HG03045 (cell line): ENCODE data around the gene IFNLR1.

Source experiments
- ATAC-seq: cut with Tn5 transposase; IDR thresholded peaks from one replicate; pipeline ENCODE4 v1.9.1; 2021; ENCODE audit warnings: mild to moderate bottlenecking, moderate library complexity; ENCODE audit not compliant: unreplicated experiment

The IFNLR1 gene

DNA sequence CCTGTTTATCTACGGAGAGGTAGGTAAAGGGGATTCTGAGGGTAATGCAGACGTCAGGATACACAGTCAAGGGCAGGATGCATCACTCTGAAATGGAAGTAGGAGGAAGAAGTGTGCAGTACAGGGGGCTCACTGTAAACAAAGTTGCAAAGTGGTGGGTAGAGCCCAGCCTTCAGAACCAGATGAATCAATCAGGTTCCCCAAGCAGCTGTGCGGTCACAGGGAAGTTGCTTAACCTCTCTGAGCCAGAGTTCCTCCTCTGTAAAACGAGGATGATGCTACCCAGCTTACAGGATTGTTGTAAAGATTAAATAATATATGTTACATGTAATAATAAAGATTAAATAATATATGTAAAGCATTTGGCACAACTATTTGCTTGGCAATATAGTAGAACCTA, 61.6 kb downstream of the IFNLR1 start:
- no peak for ATAC-seq

DNA sequence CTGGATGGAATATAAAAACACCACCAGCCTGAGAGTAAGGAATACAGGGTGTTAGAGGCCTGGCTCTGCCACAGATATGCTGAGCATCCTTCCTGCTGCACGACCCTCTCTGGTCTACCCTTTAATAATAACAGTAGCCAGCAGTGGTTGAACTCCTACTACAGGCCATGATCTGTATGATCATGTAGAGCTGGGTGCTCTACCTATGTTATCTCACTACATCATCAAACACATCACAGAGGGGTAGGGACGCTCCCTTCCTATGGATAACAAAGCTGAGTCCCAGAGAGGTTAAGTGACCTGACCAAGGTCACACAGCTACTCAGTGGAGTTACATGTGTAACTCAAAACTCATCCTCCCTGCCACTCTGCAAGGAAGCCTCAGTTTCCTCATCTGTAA, 62.1 kb downstream of the IFNLR1 start:
- ATAC-seq, result no peak

DNA sequence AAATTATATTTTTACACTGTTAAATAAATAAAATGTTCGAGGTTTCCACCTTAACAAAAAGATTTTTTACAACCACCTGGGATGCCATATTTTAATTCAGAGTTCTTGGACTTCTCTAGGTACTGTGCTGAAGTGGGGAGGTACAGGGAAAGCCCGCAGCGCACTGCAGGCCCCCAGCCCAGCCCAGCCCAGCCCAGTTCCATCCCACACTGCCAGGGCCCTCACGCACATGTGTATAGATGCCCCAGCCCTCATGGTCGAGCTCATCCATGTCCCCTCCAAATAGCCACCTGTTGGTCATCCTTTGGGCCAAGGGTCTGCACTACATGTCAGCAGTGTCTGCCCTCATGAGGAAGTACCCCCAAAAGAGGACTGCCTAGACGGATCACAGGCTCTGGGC, 63.5 kb downstream of the IFNLR1 start:
- no peak for ATAC-seq

DNA sequence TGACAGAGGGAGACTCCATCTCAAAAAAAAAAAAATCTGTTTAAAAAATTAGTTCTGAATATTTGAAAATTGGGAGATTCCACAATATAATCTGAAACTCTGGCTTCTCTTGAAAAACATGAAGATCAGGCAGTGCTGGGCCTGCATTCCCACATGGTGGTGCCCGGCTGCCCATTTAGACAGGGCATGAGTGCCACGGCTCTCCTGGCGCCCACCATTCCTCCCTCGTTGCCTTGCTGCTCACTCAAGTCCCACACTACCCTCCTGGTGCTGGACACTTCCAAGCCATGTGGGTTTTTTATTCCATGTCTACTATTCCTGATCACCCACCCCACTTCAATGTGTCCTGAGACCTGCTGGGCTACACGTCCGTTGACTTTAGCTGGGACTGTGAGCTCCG, 64.3 kb downstream of the IFNLR1 start:
- no peak for ATAC-seq

DNA sequence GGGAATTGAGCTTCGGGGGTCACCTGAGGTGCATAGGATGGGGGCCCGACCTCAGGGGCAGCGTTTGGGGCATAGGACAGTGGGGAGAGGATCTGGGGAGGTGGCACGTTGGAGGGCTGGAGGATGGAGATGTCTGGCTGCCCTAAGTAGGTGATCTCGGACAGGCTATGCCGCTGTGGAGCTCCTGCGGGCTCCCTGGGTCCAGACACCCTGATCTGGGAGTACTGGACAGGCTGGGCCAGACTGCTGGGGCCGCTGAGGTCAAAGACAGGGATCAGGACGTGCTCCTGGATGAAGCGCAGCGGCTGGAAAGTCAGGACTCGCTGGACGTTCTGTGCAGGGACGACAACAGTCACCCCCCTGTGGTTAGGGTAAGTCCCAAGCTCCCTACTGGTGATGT, 65.7 kb downstream of the IFNLR1 start:
- no peak for ATAC-seq

DNA sequence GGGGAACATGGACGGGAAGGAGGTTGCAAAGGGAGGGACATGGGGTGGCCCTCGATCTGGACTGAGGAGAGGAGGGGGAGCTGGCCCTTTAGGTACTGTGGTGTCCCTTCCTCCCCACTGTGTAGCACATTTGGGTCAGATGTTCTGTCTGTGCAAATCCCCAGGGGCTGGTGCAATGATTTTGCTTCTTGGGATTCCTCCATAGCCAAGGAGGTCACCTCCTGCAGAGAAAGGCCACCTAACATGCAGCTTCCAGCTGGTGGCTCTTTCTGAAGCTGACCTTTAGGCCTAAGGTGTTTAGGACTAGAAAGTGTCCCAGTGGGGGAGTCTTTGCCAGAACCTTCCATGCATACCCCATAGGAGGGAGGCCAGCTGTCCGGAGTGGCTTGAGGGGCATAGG, 66.1 kb downstream of the IFNLR1 start:
- ATAC-seq, result no peak

DNA sequence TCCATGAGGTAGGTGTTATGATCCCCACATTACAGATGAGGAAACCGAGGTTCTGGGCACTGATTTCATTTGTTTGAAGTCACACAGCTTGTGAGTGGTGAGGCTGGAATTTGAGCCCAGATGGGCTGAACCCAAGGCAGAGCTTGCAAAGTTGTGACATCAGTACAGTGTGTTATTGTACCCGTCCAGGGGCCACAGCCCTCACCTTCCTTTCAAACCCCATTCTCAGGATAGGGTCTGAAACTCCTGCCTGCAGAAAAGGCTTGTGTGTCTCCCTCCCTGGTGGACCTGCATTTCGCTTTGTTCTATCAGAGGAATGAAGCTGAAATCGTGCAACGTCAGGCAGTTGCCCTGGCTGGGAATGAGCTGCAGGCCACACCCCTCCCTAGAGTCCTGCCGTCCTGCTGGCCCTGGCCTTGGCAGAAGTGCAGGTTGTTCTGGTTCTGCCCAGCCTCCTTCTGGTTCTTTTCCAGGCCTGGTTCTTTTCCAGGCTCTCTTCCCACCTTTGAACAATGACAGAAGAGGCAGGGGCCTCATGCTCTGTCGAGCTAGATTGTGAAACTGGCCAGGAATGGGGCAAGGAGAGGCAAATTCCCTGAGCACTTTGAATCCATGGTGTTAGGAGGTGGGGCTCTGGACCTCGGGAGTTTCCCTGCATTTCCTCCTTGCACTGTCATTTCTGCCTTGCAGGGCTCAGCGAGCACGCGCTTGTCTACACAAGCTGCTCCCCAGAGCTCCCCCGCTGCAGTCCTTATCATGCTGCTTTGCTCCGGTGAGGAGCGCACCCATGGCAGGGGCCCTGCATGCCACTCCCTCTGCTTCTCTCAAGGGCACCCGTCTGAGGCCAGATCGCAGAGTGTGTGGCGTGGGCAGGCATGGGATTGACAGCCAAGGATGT, 67.0 kb downstream of the IFNLR1 start:
- ATAC-seq, result no peak

DNA sequence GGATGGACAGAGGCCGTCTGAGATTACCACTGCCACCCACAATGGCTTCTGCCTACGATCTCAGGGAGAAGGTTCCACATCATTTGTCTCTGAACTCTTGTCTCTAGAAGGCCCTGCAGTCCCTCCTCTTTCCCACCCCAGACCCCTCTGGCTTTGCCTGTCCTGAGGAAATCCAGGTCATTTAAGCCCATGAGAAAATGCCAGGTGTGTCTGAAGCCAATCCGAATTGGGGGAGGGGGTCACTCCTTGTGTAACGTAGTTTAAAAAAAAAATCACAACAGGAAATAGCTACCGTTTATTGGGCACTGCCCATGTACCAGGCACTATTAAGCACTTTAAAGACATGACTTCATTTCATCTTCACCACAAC, 67.6 kb downstream of the IFNLR1 start:
- no peak for ATAC-seq

DNA sequence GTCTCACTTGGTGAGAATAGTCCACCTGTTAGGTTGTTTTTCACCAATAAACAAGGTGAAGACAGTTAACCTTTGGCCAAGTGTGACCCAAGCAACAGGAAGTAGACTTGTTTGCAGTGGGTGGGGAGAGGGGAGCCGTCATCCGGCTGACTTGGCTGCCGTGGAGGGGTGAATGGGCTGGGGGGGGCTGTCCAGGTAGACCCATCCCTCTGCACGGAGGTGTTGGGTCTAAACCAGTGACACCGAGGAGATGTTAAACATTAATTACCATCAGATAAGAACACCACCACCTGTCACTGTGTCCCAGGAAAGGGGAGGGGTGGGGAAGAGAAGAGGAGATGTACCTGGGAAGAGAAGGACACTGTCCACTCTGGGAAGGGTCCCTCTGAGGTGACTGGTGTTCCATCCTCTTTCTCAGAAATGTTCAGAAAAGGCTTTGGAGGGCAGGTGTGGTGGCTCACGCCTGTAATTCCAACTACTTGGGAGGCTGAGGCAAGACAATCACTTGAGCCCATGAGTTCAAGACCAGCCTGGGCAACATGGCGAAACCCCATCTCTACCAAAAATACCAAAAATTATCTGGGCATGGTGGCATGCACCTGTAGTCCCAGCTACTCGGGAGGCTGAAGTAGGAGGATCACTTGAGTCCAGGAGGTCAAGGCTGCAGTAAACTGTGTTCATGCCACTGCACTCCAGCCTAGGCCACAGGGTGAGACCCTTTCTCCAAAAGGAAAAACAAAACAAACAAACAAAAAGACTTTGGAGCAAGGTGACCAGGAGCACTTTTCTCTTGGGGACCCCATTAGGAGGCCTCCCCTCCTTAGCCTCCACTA, 68.5 kb downstream of the IFNLR1 start:
- no peak for ATAC-seq

DNA sequence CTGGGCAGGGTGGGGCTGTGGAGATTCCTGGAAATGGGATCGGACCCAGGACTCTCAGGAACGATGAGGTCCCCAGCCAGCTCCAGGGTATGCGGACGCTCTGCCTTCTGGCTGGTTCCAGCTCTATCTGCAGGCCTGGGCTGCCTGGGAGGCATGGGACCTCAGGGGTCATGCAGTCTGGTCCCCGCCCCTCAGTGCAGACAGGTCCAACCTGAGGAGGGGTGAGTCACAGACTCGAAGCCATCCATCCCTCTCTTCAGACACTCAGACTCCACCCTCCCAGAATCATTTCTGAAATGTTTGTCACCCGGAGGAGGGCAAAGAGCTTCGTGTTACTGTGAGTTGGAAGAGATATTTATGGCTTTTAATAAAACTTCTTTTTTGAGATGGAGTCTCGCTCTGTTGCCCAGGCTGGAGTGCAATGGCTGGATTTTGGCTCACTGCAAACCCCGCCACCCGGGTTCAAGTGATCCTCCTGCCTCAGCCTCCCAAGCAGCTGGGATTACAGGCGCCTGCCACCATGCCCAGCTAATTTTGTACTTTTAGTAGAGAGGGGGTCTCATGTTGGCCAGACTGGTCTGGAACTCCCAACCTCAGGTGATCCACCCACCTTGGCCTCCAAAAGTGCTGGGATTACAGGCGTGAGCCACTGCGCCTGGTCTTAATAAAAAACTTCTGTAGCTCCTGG, 69.2 kb downstream of the IFNLR1 start:
- no peak for ATAC-seq

DNA sequence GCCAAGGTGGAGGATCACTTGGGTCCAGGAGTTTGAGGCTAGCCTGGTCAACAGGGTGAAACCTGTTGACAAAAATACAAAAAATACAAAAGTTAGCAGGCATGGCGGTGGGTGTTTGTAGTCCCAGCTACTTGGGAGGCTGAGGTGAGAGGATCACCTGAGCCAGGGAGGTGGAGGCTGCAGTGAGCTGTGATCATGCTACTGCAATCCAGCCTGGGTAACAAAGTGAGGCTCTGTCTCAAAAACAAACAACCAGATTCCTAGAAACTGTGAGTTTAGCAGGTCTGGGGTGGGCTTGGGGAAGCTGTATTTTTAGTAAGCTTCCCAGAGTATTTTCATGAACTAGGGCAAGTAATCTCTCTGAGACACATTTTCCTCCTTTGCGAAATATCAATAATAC, 70.0 kb downstream of the IFNLR1 start:
- no peak for ATAC-seq

DNA sequence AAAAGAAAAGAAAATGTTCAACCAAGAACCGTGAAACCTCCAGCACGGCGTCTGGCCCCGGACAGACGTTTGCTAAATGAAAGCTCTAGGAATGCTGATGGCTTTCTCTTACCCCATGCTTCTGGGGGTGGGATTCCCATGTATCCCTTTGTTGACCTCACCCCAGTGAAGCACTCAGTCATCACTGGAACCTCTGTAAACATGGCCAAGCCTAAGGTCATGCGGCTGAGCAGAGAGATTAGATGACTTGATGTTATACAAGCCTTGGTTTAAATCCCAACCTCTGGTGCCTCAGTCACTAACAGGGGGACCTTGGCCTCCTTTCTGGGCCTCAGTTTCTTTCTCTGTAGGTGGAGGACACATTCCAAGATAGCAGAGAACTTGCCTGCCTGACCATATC, 72.3 kb downstream of the IFNLR1 start:
- ATAC-seq, result no peak

DNA sequence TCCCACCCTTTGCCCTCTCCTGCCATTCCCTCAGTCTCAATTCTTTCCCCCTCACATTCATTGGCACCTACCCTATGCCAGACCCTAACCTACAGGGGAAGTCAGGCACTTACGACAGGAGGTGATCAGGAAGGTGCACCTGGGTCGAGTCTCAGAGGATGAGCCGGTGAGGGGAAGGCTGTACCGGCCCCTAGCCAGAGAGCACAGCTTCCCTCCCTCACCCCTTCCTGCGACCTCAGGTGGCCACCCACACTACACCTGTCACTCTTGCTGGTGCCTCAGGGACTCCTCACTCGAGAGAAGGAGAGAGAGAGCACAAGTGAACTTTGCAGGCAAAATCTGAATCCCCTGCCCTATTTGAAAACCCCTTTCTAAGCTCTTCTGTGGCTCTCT, 73.5 kb downstream of the IFNLR1 start:
- no peak for ATAC-seq

DNA sequence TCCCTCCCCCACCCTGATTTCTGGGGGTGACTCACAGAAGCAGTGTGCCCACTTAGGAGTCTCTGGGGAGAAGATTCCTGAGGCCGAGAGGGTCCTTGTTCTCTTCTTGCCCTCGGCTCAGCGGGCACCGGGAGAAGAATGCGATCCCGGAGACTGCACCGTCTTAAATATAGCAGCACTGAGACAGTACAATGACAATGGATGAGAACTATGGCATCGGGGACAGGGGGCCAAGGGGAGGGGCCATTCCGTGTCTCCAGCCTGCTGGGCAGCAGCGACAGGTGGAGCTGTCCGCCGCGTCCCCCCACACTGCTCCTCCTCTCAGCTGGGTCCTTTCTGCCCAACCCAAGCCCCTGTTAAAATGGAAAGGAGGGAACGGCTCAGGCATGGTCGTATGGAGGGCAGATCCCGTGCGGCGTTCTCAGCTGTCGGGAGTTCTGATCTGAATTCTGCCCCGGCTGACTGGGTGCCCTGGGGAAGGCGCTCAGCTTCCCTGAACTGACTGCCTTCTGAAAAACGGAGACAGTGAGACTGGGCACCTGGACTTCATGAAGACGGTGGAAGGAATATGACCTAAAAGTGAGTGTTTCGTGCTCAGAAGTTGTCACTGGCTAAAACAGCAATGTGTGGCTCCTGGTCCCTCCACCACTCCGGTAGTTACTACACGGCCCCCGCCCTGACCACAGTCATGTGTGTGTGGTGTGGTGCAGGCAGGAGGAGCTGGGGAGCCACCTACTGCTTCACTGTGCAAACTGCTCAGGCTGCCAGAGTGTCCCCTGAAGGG, 74.9 kb downstream of the IFNLR1 start, which contains the start of gene MYOM3:
TSS of gene MYOM3 (minus strand) at position 140 of the 784 bp plus-strand sequence. CDS start 3,499 bp downstream, outside the sequence.
- ATAC-seq, result no peak

DNA sequence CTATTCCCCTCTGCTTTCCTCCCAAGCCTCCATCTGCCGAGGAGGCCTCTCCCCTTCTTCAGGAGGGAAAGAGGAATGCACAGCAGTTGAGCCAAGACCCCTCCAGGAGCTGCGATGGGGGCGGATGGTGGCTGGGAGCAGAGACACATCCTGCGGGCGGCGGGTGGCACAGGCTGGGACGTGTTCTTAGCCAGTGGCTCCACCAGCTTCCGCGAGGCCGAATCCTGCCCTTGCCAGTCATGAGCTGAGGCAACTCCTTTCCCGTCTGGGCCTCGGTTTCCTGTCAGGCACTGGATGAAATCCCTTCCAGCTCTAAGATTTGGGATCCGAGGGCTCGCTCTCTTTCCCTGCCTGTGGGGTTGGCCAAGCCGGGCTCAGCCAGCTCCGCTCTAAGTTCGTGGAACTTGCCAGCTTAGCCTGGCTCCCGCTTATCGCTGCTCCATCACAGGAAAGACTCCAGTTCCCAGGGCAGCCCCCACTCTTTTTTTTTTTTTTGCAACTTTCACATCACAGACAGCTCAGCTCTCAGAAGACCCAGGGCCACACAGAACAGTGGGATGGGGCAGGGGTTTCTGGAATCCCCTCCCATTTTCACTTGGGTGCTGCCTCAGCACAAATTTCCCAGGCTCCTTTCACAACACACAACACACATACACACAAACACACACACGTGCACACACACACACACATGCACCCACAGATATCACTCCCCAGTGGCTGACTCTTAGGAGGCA, 75.7 kb downstream of the IFNLR1 start:
- no peak for ATAC-seq

DNA sequence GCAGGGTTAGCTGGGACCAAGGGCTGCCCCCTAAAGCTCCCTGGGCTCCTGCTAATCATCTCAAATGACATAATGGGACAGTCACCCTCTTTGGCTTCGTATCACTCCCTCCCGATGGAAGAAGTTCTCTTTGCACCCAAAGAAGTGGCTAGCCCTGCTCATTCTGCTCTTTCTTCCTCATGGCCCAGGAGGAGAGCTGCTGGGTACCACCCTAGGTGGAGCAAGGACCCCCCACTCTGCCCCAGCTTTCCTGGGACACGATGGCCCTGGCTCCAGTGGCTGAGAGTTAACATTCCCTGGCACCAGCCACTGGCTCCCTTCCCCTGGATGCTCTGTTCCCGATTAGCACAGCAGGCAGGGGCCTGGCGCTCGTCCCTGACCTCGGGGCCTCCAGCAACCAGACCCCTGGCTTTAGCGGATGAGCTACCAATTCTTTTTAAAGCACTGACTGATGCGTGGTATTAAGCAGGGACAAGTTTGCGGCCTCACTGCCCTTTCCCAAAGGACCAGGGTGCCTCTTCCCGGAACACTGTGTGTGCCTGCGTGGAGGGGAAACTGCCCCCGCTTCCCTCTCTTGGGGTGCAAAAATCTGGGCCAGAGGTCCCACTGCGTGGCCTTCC, 76.3 kb downstream of the IFNLR1 start:
- no peak for ATAC-seq

DNA sequence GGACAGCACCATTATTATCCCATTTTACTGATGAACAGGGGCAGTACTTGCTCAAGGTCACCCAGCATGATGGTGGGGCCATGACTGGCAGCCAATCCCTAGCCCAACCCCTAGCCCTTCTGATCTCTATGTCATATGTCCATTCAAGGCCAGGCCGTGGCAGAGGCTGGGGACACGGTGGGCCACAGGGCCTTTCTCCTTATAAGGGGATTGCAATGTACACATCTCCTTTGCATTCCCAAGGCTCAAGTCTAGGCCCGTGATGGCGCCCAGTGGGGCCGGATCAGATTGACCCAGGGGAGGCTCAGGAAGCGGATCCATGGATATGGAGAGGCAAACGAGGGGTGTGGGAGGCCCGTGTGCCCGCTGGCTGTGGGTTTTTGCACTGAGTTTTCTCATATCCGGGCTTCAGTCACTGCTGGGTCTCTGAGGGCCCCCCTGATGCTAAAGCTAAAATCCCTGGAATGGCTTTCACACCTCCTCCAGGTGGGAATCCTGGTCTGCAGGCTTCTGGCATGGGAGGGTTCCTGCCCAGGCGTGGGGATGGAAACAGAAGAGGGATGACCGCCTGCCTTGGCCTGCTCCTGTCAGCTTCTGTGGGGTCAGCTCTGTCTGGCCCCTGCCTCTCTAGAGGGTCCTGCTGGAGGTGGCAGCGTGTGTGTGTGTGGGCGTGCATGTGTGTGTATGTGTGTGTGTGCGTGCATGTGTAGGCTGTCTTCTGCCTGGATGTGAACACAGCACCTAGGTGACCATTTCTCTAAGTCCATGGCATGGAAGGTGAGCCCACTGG, 77.2 kb downstream of the IFNLR1 start:
- no peak for ATAC-seq

DNA sequence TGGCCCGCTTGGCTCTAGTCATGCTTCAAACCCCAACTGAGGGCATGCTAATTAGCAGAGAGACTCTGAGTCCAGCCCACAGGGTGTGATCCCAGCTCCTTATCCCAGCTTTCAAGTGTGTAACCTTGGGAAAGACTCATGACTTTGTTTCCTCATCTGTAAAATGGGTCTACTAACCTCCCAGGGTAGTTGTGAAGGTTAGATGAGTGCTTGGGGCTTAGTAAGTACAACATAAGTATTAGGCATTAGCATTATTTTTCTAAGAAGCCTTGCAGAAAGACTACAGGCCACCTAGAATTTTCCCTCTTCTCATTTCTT, 78.0 kb downstream of the IFNLR1 start:
- no peak for ATAC-seq
